SJSA1 (cell line): ENCODE data around the gene FAM120AOS. TPM values are rescaled to one million over a fixed set of nuclear protein-coding genes. Genes with fewer than 3 reads are reported as not detected.
"Not testable (repeated sequence)": the region's sequence is repeated elsewhere in the genome, so short reads cannot be mapped to it uniquely, and the experiment has no call there.

Source experiments
- DNase-seq, 2 experiments: peaks; one replicate each; pipeline ENCODE4 v3.0.0-alpha.2; 2015 to 2020; ENCODE audit warnings: low spot score in 2 of 2, low read depth in 1 of 2
- H3K27ac ChIP-seq: fragments of 250-450 bp; sonication (Bioruptor Pico); 2 replicates; pipeline ENCODE4 v1.5.1; 2020; ENCODE audit warnings: mild to moderate bottlenecking, moderate library complexity
- H3K27me3 ChIP-seq: fragments of 250-450 bp; sonication (Bioruptor Pico); replicated peaks from 2 replicates; pipeline ENCODE4 v1.5.1; 2020; ENCODE audit warnings: mild to moderate bottlenecking, moderate library complexity
- H3K36me3 ChIP-seq: fragments of 250-450 bp; sonication (Bioruptor Pico); 2 replicates; pipeline ENCODE4 v1.5.1; 2020; ENCODE audit warnings: mild to moderate bottlenecking
- H3K4me1 ChIP-seq: fragments of 250-450 bp; sonication (Bioruptor Pico); replicated peaks from 2 replicates; pipeline ENCODE4 v1.6.1; 2021; ENCODE audit warnings: mild to moderate bottlenecking
- H3K4me3 ChIP-seq: fragments of 250-450 bp; sonication (Bioruptor Pico); 2 replicates; pipeline ENCODE4 v1.5.1; 2020; ENCODE audit warnings: mild to moderate bottlenecking
- H3K9me3 ChIP-seq: fragments of 250-450 bp; sonication (Bioruptor Pico); replicated peaks from 2 replicates; pipeline ENCODE4 v1.5.1; 2020; ENCODE audit warnings: mild to moderate bottlenecking
- total RNA-seq: library from RNA; depleted of rRNA; stranded (reverse); fragments of >200 nt; shearing (Covaris generic); gene quantifications from 2 replicates; pipeline ENCODE4 v1.2.3, GENCODE V29; 2014

The FAM120AOS gene
- total RNA-seq, 1 experiment from 2014 or later = 29.3 TPM

GRCh38 chr9:93446073-93446472 lies 7.3 kb downstream of the FAM120AOS start:
- DNase-seq = no peak
- Histone ChIP-seq H3K4me3 (no peak overlapping the region), H3K27me3 (no peaks in the 10 kb centered on the region), H3K4me1 (peaks cover 8% of the 10 kb centered on the region), H3K27ac (no peak overlapping the region), H3K9me3 (no peaks in the 10 kb centered on the region; the same call in 1 of the 2 replicates), H3K36me3 (peaks cover 43% of the 10 kb centered on the region)

GRCh38 chr9:93440896-93441580 lies 12.3 kb downstream of the FAM120AOS start:
- Histone ChIP-seq H3K27me3 (no peaks in the 10 kb centered on the region), H3K4me1 (no peaks in the 10 kb centered on the region), H3K36me3 (peaks cover 1% of the 10 kb centered on the region), H3K9me3 (no peaks in the 10 kb centered on the region), H3K27ac (no peak overlapping the region), H3K4me3 (no peak overlapping the region)
- DNase-seq = no peak

GRCh38 chr9:93439301-93439700 lies 14.1 kb downstream of the FAM120AOS start:
- H3K27me3 ChIP-seq, DNase-seq, H3K4me3 ChIP-seq, H3K4me1 ChIP-seq, H3K36me3 ChIP-seq, H3K9me3 ChIP-seq, H3K27ac ChIP-seq: not testable (repeated sequence)

GRCh38 chr9:93437996-93438395 lies 15.4 kb downstream of the FAM120AOS start:
- Histone ChIP-seq H3K36me3 (no peaks in the 10 kb centered on the region), H3K4me1 (no peaks in the 10 kb centered on the region), H3K4me3 (no peak overlapping the region), H3K27me3 (no peaks in the 10 kb centered on the region), H3K27ac (no peak overlapping the region), H3K9me3 (no peaks in the 10 kb centered on the region)
- no peak for DNase-seq

GRCh38 chr9:93436655-93437407 lies 16.6 kb downstream of the FAM120AOS start:
- no peak overlapping the region for H3K4me3 ChIP-seq
- H3K36me3 ChIP-seq = no peaks in the 10 kb centered on the region
- no peak for DNase-seq
- no peaks in the 10 kb centered on the region for H3K9me3 ChIP-seq
- no peaks in the 10 kb centered on the region for H3K27me3 ChIP-seq
- no peak overlapping the region for H3K27ac ChIP-seq
- no peaks in the 10 kb centered on the region for H3K4me1 ChIP-seq

GRCh38 chr9:93436218-93436617 lies 17.2 kb downstream of the FAM120AOS start:
- no peak overlapping the region for H3K27ac ChIP-seq
- no peaks in the 10 kb centered on the region for H3K36me3 ChIP-seq
- no peaks in the 10 kb centered on the region for H3K27me3 ChIP-seq
- H3K4me1 ChIP-seq = no peaks in the 10 kb centered on the region
- no peak for DNase-seq
- no peak overlapping the region for H3K4me3 ChIP-seq
- no peaks in the 10 kb centered on the region for H3K9me3 ChIP-seq

- Histone ChIP-seq H3K27ac (no peak overlapping the region), H3K4me3 (no peak overlapping the region), H3K9me3 (no peaks in the 10 kb centered on the region), H3K36me3 (no peaks in the 10 kb centered on the region), H3K27me3 (no peaks in the 10 kb centered on the region), H3K4me1 (no peaks in the 10 kb centered on the region)
- DNase-seq = no peak
These were observed 18.0 kb downstream of the FAM120AOS start for GRCh38 chr9:93435386-93435785.

GRCh38 chr9:93434056-93434455 lies 19.3 kb downstream of the FAM120AOS start:
- H3K4me1 ChIP-seq = no peaks in the 10 kb centered on the region
- no peaks in the 10 kb centered on the region for H3K36me3 ChIP-seq
- no peak overlapping the region for H3K27ac ChIP-seq
- H3K27me3 ChIP-seq = no peaks in the 10 kb centered on the region
- no peak for DNase-seq
- H3K9me3 ChIP-seq = no peaks in the 10 kb centered on the region
- no peak overlapping the region for H3K4me3 ChIP-seq

- Histone ChIP-seq H3K4me3 (no peak overlapping the region), H3K4me1 (no peaks in the 10 kb centered on the region), H3K27ac (no peak overlapping the region), H3K27me3 (no peaks in the 10 kb centered on the region), H3K36me3 (no peaks in the 10 kb centered on the region), H3K9me3 (no peaks in the 10 kb centered on the region)
- DNase-seq = no peak
These were observed 20.4 kb downstream of the FAM120AOS start for GRCh38 chr9:93432964-93433363.

- no peak for DNase-seq
- no peak overlapping the region for H3K4me3 ChIP-seq
- H3K27ac ChIP-seq = no peak overlapping the region
- no peaks in the 10 kb centered on the region for H3K4me1 ChIP-seq
- H3K9me3 ChIP-seq = no peaks in the 10 kb centered on the region
- H3K27me3 ChIP-seq = no peaks in the 10 kb centered on the region
- H3K36me3 ChIP-seq = no peaks in the 10 kb centered on the region
These were observed 21.8 kb downstream of the FAM120AOS start for GRCh38 chr9:93431539-93432105.

GRCh38 chr9:93427655-93428379 lies 25.6 kb downstream of the FAM120AOS start:
- Histone ChIP-seq H3K27ac (no peak overlapping the region), H3K9me3 (no peaks in the 10 kb centered on the region), H3K36me3 (no peaks in the 10 kb centered on the region), H3K4me3 (no peak overlapping the region), H3K4me1 (no peaks in the 10 kb centered on the region), H3K27me3 (no peaks in the 10 kb centered on the region; the same call in 1 of the 2 replicates)
- no peak for DNase-seq

- H3K27me3 ChIP-seq = no peaks in the 10 kb centered on the region; the same call in 1 of the 2 replicates
- H3K36me3 ChIP-seq = no peaks in the 10 kb centered on the region
- no peak overlapping the region for H3K4me3 ChIP-seq
- no peaks in the 10 kb centered on the region for H3K9me3 ChIP-seq
- no peak overlapping the region for H3K27ac ChIP-seq
- no peaks in the 10 kb centered on the region for H3K4me1 ChIP-seq
- no peak for DNase-seq
These were observed 30.3 kb downstream of the FAM120AOS start for GRCh38 chr9:93422977-93423616.

GRCh38 chr9:93419023-93419422 lies 34.4 kb downstream of the FAM120AOS start:
- Histone ChIP-seq H3K4me1 (peaks cover 4% of the 10 kb centered on the region; the same call in 1 of the 2 replicates), H3K36me3 (no peaks in the 10 kb centered on the region), H3K27ac (no peak overlapping the region), H3K4me3 (no peak overlapping the region), H3K27me3 (no peaks in the 10 kb centered on the region), H3K9me3 (no peaks in the 10 kb centered on the region)
- DNase-seq = no peak
